ENCODE results near the gene LETM1.

GRCh38 chr4:1788254-1788973 lies 67.5 kb downstream of the LETM1 start:
- no peak for TF ChIP-seq TCF4 (CRISPR knock-in tag; IDR thresholded peaks at IDR 0.05; ENCODE audit: borderline replicate concordance)
- TF ChIP-seq SNAI2 (CRISPR knock-in tag; IDR thresholded peaks at IDR 0.05): no peak
- TF ChIP-seq PATZ1 (CRISPR knock-in tag; IDR thresholded peaks at IDR 0.05; ENCODE audit: borderline replicate concordance): no peak
- TF ChIP-seq RARB (CRISPR knock-in tag; IDR thresholded peaks at IDR 0.05): no peak
- no peak for TF ChIP-seq ZNF70 (CRISPR knock-in tag; IDR thresholded peaks at IDR 0.05)
- TF ChIP-seq ZNF8 (CRISPR knock-in tag; IDR thresholded peaks at IDR 0.05): no peak
- no peak for TF ChIP-seq CSDC2 (CRISPR knock-in tag; IDR thresholded peaks at IDR 0.05)
- TF ChIP-seq ZC3H10 (CRISPR knock-in tag; IDR thresholded peaks at IDR 0.05): no peak
- TF ChIP-seq ZFP30 (CRISPR knock-in tag; IDR thresholded peaks at IDR 0.05): no peak
- no peak for TF ChIP-seq ARNTL (CRISPR knock-in tag; IDR thresholded peaks at IDR 0.05; ENCODE audit: borderline replicate concordance, low read depth)

All from SK-N-SH treated with all-trans-retinoic acid at 6 μM for 48 hours (cell line).